SK-N-SH treated with all-trans-retinoic acid at 6 μM for 48 hours (cell line): Measurements from ENCODE around the gene SPECC1.

Source experiments
- CREB5 ChIP-seq: fragments of 250-450 bp; sonication (Bioruptor Pico); IDR thresholded peaks from 2 replicates; pipeline ENCODE4 v1.5.1; 2020; ENCODE audit warnings: low read depth, mild to moderate bottlenecking, moderate library complexity
- ISL1 ChIP-seq: fragments of 250-450 bp; sonication (Bioruptor Pico); IDR thresholded peaks from 2 replicates; pipeline ENCODE4 v2.1.2; 2022; ENCODE audit warnings: mild to moderate bottlenecking, moderate library complexity
- TCF4 ChIP-seq: fragments of 250-450 bp; sonication (Bioruptor Pico); IDR thresholded peaks from 2 replicates; pipeline ENCODE4 v1.8.0; 2021; ENCODE audit warnings: mild to moderate bottlenecking, moderate library complexity, borderline replicate concordance
- ZFP30 ChIP-seq: fragments of 450-650 bp; formaldehyde crosslinking; IDR thresholded peaks from 2 replicates; pipeline ENCODE4 v1.5.0; 2022; ENCODE audit warnings: mild to moderate bottlenecking, moderate library complexity
- ZNF565 ChIP-seq: fragments of 450-650 bp; formaldehyde crosslinking; conservative IDR thresholded peaks from 2 replicates; pipeline ENCODE4 v1.5.0; 2020; ENCODE audit warnings: low read depth, mild to moderate bottlenecking, moderate library complexity

DNA sequence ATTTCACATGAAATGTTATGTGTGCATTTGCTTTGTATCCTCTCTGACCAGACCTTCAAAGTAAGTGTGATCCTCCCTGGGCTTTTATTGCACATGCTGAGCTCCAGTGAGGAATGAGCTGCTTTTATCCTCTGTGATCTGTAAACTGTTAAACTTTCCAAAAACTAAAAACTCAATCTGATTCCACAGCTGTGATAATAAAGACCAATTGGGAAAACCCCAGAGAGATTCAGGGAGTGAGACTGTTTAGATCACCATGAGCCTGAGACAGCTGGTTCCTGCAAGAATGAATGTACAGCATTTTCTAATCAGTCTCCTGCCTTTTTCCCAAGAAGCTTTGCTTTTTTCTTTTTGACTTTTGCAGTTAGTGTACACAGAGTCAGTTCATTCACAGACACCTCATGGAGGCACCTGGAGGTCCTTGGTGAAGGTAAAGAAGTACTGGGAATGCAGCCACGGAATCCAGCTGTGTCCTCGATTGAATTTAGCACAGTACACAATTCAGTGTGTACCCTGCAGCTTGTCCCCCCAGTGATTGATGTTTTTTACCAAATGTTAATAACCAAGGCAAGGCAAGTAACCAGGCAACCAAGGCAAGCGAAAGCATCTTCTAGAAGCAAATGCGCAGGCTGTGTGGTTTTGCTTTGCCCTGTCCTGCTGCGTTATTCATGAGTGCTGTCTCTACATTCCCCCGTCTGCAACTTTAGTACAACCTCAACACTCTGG is 275.6 kb downstream of the SPECC1 start:
- TF ChIP-seq CREB5 (CRISPR knock-in tag) (no peak), ZFP30 (CRISPR knock-in tag) (no peak), ISL1 (CRISPR knock-in tag) (no peak), TCF4 (CRISPR knock-in tag) (no peak), ZNF565 (CRISPR knock-in tag) (no peak)
